Lung (tissue), 12 donors: ENCODE data around the gene NUBPL. TPM values are rescaled to one million over a fixed set of nuclear protein-coding genes. Genes with fewer than 3 reads are reported as not detected.

Experiments used
- ATAC-seq: fragments of 200-7000 bp; cut with Tn5 transposase; one replicate; pipeline ENCODE4 v1.9.1; 2020; ENCODE audit warnings: moderate number of reproducible peaks; ENCODE audit not compliant: insufficient read depth, low FRiP score
- DNase-seq, 3 donors: peaks; one replicate each; pipeline ENCODE4 v3.0.0-alpha.2; 2013 to 2017
- H3K27ac ChIP-seq, 2 donors: one replicate each; pipeline ENCODE4 v1.5.1; 2013; ENCODE audit warnings: mild to moderate bottlenecking in 2 of 2, moderate library complexity in 2 of 2, control low read depth in 1 of 2, inconsistent platforms in 1 of 2, low read depth in 1 of 2, low read length in 1 of 2
- H3K27me3 ChIP-seq, 3 donors: one replicate each; pipeline ENCODE4 v1.5.1; 2013; ENCODE audit warnings: low read length in 2 of 3; ENCODE audit not compliant: control insufficient read depth in 3 of 3, insufficient read depth in 3 of 3
- H3K36me3 ChIP-seq, 4 donors: one replicate each; pipeline ENCODE4 v1.5.1; 2013; ENCODE audit warnings: low read length in 4 of 4, mild to moderate bottlenecking in 1 of 4, moderate library complexity in 1 of 4; ENCODE audit not compliant: control insufficient read depth in 4 of 4, insufficient read depth in 4 of 4
- H3K4me1 ChIP-seq, 5 donors: one replicate each; pipeline ENCODE4 v1.5.1; 2013; ENCODE audit warnings: low read length in 5 of 5, mild to moderate bottlenecking in 2 of 5, moderate library complexity in 1 of 5; ENCODE audit not compliant: control insufficient read depth in 5 of 5, insufficient read depth in 5 of 5
- H3K4me3 ChIP-seq: one replicate; pipeline ENCODE4 v1.5.1; 2013; ENCODE audit warnings: mild to moderate bottlenecking, control low read depth, moderate library complexity
- H3K9ac ChIP-seq, 2 donors: one replicate each; pipeline ENCODE4 v1.5.1; 2013; ENCODE audit warnings: low read length in 2 of 2, control low read depth in 1 of 2; ENCODE audit not compliant: insufficient read depth in 1 of 2
- H3K9me3 ChIP-seq, 4 donors: one replicate each; pipeline ENCODE4 v1.5.1; 2013; ENCODE audit warnings: low read length in 3 of 4, mild to moderate bottlenecking in 1 of 4, moderate library complexity in 1 of 4; ENCODE audit not compliant: control insufficient read depth in 4 of 4, insufficient read depth in 3 of 4
- WGBS, 2 donors: extraction: QIAGEN DNeasy Blood & Tissue Kit; methylation state at CpG; one replicate each; pipeline ENCODE4 v1.1.7; 2013; 5-methylcytosine and 5-hydroxymethylcytosine counted together
- polyA plus RNA-seq, 2 donors: library from polyadenylated mRNA; stranded (reverse); fragments of 200-250 nt; gene quantifications; one replicate each; pipeline ENCODE4 v1.2.1, GENCODE V29; 2013
- total RNA-seq, 2 donors: library from RNA; depleted of rRNA in 1 of 2; stranded (reverse); fragments of >200 nt in 1 of 2; gene quantifications; one replicate each; pipeline ENCODE4 v1.2.1, GENCODE V29; 2014 to 2021
- TF ChIP-seq, protein P1 (sequence below): IDR thresholded peaks from 2 replicates; pipeline ENCODE4 v1.5.1; 2012; ENCODE audit warnings: mild to moderate bottlenecking; ENCODE audit errors: control extremely low read depth, extremely low read depth
- donor health status: control.
- donor health status: control.
- donor health status: Bipolar disorder and iron deficiency.
- donor health status: healthy.
- donor health status: DM: yes; HTN: yes; CAD: no.

Gene NUBPL
- total and polyA plus RNA-seq, 4 donors = 3.0 to 20.9 (median 9.5) TPM

DNA sequence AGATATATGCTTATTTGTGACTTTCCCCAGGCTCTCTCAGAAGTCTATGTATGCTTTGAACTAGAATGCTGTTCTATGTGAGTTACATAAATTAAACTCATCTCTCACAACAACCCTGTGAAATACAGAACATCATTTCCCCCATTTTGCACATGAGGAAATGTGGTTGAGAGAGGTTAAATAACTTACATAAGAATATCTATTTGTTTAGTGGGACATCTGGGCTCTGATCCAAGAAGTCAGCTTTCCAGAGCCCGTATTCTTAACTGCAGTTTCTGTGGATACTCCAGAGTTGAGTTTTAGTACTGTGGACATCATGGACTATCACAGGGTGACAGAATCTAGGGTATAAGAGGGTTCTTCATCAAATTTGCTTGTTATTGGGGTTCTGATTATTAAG, 273.4 kb downstream of the NUBPL start:
- 32 to 59% methylated on average over 1 of the region's 1 CpG for WGBS, 2 donors
- Histone ChIP-seq H3K4me3 (no peak overlapping the region), H3K27me3 (no peaks in the 10 kb centered on the region), H3K36me3 (no peaks in the 10 kb centered on the region), H3K27ac (no peak overlapping the region), H3K9ac (no peak overlapping the region), H3K4me1 (peaks cover 0 to 6% (median 0%) of the 10 kb centered on the region in 5 donors), H3K9me3 (no peaks in the 10 kb centered on the region)
- DNase-seq (peak in 2 of 3 donors; percentile 56 to 79), ATAC-seq (no peak)
- TF ChIP-seq, protein P1, sequence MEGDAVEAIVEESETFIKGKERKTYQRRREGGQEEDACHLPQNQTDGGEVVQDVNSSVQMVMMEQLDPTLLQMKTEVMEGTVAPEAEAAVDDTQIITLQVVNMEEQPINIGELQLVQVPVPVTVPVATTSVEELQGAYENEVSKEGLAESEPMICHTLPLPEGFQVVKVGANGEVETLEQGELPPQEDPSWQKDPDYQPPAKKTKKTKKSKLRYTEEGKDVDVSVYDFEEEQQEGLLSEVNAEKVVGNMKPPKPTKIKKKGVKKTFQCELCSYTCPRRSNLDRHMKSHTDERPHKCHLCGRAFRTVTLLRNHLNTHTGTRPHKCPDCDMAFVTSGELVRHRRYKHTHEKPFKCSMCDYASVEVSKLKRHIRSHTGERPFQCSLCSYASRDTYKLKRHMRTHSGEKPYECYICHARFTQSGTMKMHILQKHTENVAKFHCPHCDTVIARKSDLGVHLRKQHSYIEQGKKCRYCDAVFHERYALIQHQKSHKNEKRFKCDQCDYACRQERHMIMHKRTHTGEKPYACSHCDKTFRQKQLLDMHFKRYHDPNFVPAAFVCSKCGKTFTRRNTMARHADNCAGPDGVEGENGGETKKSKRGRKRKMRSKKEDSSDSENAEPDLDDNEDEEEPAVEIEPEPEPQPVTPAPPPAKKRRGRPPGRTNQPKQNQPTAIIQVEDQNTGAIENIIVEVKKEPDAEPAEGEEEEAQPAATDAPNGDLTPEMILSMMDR = no peak

DNA sequence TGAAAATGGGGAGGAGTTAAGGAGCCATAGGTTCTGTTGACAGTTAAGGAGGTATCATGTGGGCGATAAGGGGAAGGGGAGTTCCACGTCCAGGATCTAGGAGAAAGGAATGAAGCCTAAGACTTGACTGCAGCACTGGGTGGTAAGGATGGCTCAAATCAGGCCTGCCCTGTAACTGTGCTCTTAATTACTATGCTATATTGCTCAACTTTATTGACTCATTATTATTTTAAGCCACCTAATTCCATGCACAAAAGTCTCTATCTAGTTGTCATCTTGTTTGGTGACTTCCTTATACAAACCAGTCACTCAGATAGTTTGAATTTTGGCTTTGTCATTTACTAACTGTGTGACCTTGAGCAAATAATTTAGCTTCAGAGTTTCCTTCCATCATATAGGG, 273.8 kb downstream of the NUBPL start:
- no peak for ATAC-seq
- no peak overlapping the region for H3K4me3 ChIP-seq
- WGBS, 2 donors = 95 to 98% methylated on average over 2 of the region's 2 CpGs
- H3K36me3 ChIP-seq = no peaks in the 10 kb centered on the region
- TF ChIP-seq, protein P1 = no peak
- no peak overlapping the region for H3K9ac ChIP-seq
- no peak for DNase-seq
- H3K27ac ChIP-seq = no peak overlapping the region
- H3K27me3 ChIP-seq = no peaks in the 10 kb centered on the region
- H3K9me3 ChIP-seq = no peaks in the 10 kb centered on the region
- H3K4me1 ChIP-seq = peaks cover 0 to 6% (median 0%) of the 10 kb centered on the region in 5 donors

DNA sequence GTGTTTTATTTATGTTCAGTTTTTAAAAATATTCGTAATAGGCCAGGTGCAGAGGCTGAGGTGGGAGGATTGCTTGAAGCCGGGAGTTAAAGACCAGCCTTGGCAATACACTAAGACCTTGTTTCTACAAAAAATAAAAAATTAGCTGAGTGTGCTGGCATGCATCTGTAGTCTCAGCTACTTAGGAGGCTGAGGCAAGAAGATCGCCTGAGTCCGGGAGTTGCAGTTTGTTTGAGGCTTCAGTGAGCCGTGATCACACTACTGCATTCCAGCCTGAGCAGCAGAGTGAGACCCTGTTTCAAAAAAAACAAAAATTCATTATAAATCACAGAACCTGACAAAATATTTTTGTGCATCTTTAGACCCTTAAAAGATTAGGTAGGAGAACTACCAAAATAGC, 275.8 kb downstream of the NUBPL start:
- 87 to 93% methylated on average over 5 of the region's 5 CpGs for WGBS, 2 donors
- DNase-seq = peak in 2 of 3 donors; percentile 29 to 55
- H3K36me3 ChIP-seq = no peaks in the 10 kb centered on the region
- H3K27ac ChIP-seq = no peak overlapping the region
- no peaks in the 10 kb centered on the region for H3K27me3 ChIP-seq
- H3K9me3 ChIP-seq = no peaks in the 10 kb centered on the region
- no peak for ATAC-seq
- TF ChIP-seq, protein P1 = no peak
- no peak overlapping the region for H3K4me3 ChIP-seq
- H3K9ac ChIP-seq = no peak overlapping the region
- H3K4me1 ChIP-seq = peaks cover 0 to 6% (median 0%) of the 10 kb centered on the region in 5 donors

DNA sequence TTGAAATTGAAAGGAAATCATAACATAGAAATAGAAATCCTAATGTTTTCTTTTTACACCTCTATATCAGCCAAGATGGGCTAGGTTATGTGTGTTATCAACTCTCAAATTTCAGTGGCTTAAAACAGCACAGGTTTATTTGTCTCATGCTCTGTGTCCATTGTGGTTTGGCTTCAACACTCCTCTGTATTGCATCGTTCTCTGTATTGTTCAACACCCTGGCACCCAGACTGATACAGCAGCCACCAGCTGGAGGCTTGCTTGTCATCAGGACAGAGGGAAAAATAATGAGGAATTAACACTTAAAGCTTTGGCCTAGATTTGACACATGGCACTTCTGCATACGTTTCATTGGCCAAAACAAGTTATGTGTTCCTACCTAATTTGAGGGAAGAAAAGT, 281.7 kb downstream of the NUBPL start:
- Histone ChIP-seq H3K9me3 (no peaks in the 10 kb centered on the region), H3K4me3 (no peak overlapping the region), H3K4me1 (peaks cover 0 to 3% (median 0%) of the 10 kb centered on the region in 5 donors), H3K9ac (no peak overlapping the region), H3K27ac (no peak overlapping the region), H3K27me3 (no peaks in the 10 kb centered on the region), H3K36me3 (peaks cover 0 to 2% (median 0%) of the 10 kb centered on the region in 4 donors)
- TF ChIP-seq, protein P1 = no peak
- 82 to 84% methylated on average over 2 of the region's 2 CpGs for WGBS, 2 donors
- ATAC-seq (no peak), DNase-seq (no peak)
